Stimulated activated CD8-positive, alpha-beta memory T cell treated with anti-CD3 and anti-CD28 coated beads, Interleukin-4, amount 100 ng/mL, for 48 hours (primary cell): ENCODE data around the gene ARHGAP42.
"Not testable (repeated sequence)": the region's sequence is repeated elsewhere in the genome, so short reads cannot be mapped to it uniquely, and the experiment has no call there.

ENCODE experiments used
- DNase-seq: peaks from one replicate; pipeline ENCODE4 v3.0.0-alpha.2; 2020

Gene ARHGAP42

GRCh38 chr11:100687054-100687629 is at the start of gene ARHGAP42:
TSS of gene ARHGAP42 (plus strand) at chr11:100687288. CDS start at chr11:100687679, 391 bp downstream.
- peak; percentile 52 for DNase-seq

- DNase-seq: no peak
Measured at GRCh38 chr11:100637706-100638105, 49.4 kb upstream of the ARHGAP42 start.

- no peak for DNase-seq
Measured at GRCh38 chr11:100638648-100639047, 48.4 kb upstream of the ARHGAP42 start.

GRCh38 chr11:100639140-100639539 is 47.9 kb upstream of the ARHGAP42 start:
- no peak for DNase-seq

- no peak for DNase-seq
Measured at GRCh38 chr11:100640071-100640470, 47.0 kb upstream of the ARHGAP42 start.

- no peak for DNase-seq
Measured at GRCh38 chr11:100640646-100641045, 46.4 kb upstream of the ARHGAP42 start.

GRCh38 chr11:100641456-100641855 is 45.6 kb upstream of the ARHGAP42 start:
- DNase-seq: no peak

GRCh38 chr11:100646545-100646944 is 40.5 kb upstream of the ARHGAP42 start:
- DNase-seq: no peak

GRCh38 chr11:100647861-100648260 is 39.2 kb upstream of the ARHGAP42 start:
- DNase-seq: no peak

GRCh38 chr11:100663583-100663982 is 23.5 kb upstream of the ARHGAP42 start:
- no peak for DNase-seq

GRCh38 chr11:100663996-100664395 is 23.1 kb upstream of the ARHGAP42 start:
- no peak for DNase-seq

- DNase-seq: not testable (repeated sequence)
Measured at GRCh38 chr11:100666816-100667215, 20.3 kb upstream of the ARHGAP42 start.

- no peak for DNase-seq
Measured at GRCh38 chr11:100667449-100667848, 19.6 kb upstream of the ARHGAP42 start.

- no peak for DNase-seq
Measured at GRCh38 chr11:100670140-100670539, 16.9 kb upstream of the ARHGAP42 start.

- DNase-seq: no peak
Measured at GRCh38 chr11:100671471-100671870, 15.6 kb upstream of the ARHGAP42 start.

- DNase-seq: no peak
Measured at GRCh38 chr11:100672498-100673033, 14.5 kb upstream of the ARHGAP42 start.

- no peak for DNase-seq
Measured at GRCh38 chr11:100673063-100673462, 14.0 kb upstream of the ARHGAP42 start.

- DNase-seq: no peak
Measured at GRCh38 chr11:100674212-100674611, 12.9 kb upstream of the ARHGAP42 start.

- DNase-seq: no peak
Measured at GRCh38 chr11:100675115-100675650, 11.9 kb upstream of the ARHGAP42 start.

- no peak for DNase-seq
Measured at GRCh38 chr11:100676901-100677300, 10.2 kb upstream of the ARHGAP42 start.

- DNase-seq: no peak
Measured at GRCh38 chr11:100677796-100678195, 9.3 kb upstream of the ARHGAP42 start.

- no peak for DNase-seq
Measured at GRCh38 chr11:100680070-100680469, 7.0 kb upstream of the ARHGAP42 start.

GRCh38 chr11:100681064-100681502 is 6.0 kb upstream of the ARHGAP42 start:
- DNase-seq: peak; percentile 24

GRCh38 chr11:100682247-100682969 is 4.7 kb upstream of the ARHGAP42 start:
- DNase-seq: no peak
